Ureter (tissue), 1 donor: Measurements from ENCODE around the gene KIDINS220. TPM values are rescaled to one million over a fixed set of nuclear protein-coding genes. Genes with fewer than 3 reads are reported as not detected.

Experiments
- DNase-seq: peaks from one replicate; pipeline ENCODE4 v3.0.0-alpha.2; 2020; ENCODE audit warnings: low spot score
- total RNA-seq: library from RNA; stranded (reverse); gene quantifications from one replicate; pipeline ENCODE4 v1.2.4, GENCODE V29; 2023
- donor health status: DM: yes; HTN: yes; CAD: no.

Gene KIDINS220
- total RNA-seq, 1 donor from 2014 or later: 71.2 TPM

DNA sequence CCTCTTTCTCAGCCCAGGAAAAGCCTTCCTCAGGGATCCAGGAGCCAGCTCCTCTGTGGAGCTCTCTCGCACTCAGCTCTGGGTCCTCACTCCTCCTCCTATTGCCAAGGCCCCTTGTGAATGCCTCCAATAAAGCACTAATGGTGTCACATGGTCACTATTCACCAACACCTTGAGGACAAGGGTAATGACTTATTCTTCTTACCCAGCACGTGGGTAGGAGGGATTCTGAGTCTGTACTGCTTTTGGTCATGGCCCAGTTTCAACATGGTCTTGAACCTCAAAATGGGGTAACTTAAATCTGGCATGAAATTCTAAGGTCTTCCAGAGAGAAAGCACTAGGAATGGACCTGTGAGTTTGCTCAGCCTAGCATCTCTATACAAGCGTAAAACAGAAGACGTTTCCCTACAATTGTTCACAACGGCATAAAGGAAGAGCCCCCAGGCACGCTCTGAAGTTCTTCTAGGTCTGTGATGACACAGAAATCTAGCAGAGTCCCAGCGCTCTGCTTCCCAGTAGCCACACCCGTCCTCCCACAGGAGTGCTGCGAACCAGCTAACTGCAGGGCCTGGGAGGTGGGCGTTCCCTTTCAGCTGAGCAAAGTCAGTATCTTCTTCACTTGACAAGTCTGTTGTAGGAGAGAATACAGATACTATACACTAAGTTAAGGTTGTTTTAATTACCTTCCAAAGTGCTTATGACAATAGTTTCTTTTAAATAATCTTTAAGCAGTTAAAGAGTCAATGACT is 14.6 kb upstream of the KIDINS220 start:
- DNase-seq: no peak

GRCh38 chr2:8850845-8851487 is 13.6 kb upstream of the KIDINS220 start:
- DNase-seq: no peak

DNA sequence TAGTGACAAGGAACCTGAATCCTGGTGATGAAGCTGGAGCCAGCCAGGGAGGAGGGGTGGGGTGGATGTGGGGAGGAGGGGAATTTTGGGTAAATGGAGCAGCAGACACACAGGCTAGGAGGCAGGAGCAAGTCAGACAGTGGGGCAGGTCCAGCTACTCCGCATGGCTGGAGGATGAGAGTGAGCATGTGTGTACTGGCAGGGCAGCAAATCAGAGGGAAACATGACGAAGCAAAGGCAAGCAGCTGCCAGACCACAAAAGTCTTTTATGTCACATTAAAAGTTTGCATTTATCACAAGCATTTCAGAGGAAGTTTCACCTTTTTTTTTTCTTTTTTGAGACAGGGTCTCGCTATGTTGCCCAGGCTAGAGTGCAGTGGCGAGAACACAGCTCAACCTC is 11.9 kb upstream of the KIDINS220 start:
- no peak for DNase-seq

GRCh38 chr2:8848328-8849100 is 11.1 kb upstream of the KIDINS220 start:
- no peak for DNase-seq

- no peak for DNase-seq
These were observed 10.0 kb upstream of the KIDINS220 start for GRCh38 chr2:8847400-8847799.

- DNase-seq: no peak
These were observed 4.5 kb upstream of the KIDINS220 start for GRCh38 chr2:8841932-8842331.

DNA sequence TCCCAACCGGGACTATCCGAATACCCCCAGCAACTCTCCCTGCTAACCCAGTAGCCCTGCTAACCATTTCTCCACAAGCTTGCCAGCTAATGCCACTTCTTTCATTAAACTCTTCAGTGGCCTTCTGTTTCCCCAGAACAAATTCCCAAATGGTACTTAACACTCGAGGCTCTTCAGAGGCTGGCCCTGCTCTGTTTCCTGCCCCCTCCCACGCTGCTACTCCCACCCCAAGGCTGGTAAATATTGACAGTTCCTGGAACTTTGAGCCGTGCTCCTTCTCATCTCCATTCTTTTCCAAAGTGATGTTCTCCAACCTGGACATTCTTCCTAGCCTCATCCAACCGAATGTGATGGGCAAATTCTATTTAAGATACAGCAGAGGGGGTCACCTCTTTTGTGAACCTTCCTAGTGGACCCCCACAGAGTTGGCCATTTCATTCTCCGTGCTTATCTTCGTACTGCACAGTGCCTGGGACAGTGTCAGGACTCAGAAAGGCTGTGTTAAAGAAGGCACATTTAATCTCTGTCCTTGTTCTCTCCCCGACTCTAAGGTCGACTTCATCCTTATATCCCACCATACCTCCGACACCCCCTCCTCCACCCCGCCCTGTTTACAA is 3.2 kb upstream of the KIDINS220 start:
- no peak for DNase-seq

GRCh38 chr2:8839189-8839965 is 2.0 kb upstream of the KIDINS220 start:
- no peak for DNase-seq

GRCh38 chr2:8837795-8838140 is 355 bp upstream of the KIDINS220 start:
- no peak for DNase-seq

DNA sequence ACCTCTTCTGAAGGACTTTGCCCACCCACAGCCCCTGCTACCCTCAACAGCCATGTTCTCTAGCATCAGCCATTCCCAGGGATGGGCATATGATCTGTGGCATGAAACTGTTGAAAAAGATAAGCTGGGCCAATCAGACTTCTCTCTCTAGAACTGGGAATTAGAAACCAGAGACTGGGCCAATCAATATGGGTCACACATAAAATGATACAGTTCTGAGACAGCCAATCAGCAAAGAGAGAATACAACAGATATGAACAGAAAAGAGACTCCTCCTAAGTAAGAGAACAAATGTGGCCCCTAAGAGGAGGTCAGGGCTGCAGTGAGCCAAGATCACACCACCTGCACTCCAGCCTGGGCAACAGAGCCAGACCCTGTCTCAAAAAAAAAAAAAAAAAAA is 2.1 kb downstream of the KIDINS220 start:
- no peak for DNase-seq

DNA sequence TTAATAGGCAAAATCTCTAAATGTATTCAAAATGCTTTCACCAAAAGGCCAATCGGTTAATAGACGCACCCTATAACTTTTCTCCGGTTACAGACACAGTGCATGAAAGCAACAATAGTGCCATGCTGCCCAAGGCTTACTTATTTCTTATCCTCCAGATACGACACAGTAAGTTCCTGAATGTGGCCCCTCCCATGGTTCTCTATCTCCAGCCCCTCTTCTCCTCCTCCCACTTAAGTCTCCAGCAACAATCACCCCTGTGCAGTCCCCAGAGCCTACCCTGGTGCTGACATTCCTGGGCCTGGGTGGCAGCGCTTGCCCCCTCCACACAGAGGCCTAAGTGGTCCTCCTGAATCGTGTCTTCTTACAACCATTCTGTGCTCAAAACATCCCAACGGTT is 3.6 kb downstream of the KIDINS220 start:
- DNase-seq: no peak

GRCh38 chr2:8831516-8831915 is 5.9 kb downstream of the KIDINS220 start:
- no peak for DNase-seq

DNA sequence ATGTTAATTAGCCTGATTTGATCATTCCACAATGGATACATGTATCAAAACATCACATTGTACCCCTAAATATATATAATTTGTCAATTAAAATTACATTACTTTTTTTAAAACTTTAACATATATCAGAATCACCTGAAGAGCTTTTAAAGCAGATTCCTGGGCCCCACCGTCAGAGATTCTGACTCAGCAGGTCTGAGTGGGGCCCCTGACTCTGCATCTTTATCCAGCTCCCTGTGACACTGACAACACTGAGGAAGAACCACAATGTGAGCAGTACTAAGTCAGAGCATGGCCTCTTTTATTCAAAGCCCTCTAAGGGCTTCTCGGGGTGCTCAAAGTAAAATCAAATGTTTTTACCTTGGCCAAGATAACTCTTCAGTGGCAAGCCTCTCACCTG is 9.7 kb downstream of the KIDINS220 start:
- no peak for DNase-seq

DNA sequence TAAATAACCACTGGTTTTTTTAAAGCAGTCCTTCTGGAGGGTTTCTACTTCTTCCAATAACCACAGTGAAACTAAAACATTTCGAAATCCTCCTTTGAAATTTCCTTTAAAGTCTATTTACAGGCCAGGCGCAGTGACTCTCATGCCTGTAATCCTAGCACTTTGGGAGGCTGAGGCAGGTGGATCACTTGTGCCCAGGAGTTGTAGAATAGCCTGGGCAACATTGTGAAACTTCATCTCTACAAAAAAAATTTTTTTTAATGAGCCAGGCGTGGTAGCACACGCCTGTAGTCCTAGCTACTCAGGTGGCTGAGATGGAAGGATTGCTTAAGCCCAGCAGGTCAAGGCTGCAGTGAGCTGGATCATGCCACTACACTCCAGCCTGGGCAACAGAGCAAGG is 15.2 kb downstream of the KIDINS220 start:
- no peak for DNase-seq

GRCh38 chr2:8821276-8822217 is 15.9 kb downstream of the KIDINS220 start:
- DNase-seq: no peak

- DNase-seq: no peak
These were observed 17.5 kb downstream of the KIDINS220 start for GRCh38 chr2:8819948-8820347.

DNA sequence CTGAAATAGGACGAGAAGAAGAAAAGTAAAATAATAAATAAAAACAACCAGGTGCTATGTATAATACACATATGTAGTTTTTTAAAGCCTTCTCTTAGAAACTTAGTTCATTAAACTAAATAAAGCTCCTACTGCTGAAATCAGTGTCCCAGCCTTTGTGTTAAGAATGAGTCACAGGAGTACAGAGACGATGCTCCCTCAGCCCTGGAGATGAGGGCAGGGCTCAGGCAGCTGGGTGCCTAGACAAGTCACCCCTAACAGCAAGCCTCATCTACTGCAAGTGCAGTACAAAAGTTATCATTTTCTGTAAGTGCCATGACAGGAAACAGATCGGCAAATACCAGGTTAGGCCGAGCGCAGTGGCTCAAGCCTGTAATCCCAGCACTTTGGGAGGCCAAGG is 18.2 kb downstream of the KIDINS220 start:
- DNase-seq: no peak

GRCh38 chr2:8817221-8817620 is 20.2 kb downstream of the KIDINS220 start:
- no peak for DNase-seq

GRCh38 chr2:8806885-8807704 is 30.3 kb downstream of the KIDINS220 start:
- no peak for DNase-seq
